ENCODE data around the gene DNAH3. TPM values are rescaled to one million over a fixed set of nuclear protein-coding genes. Genes with fewer than 3 reads are reported as not detected.
"Not testable (repeated sequence)": the region's sequence is repeated elsewhere in the genome, so short reads cannot be mapped to it uniquely, and the experiment has no call there.

Gene DNAH3
- total RNA-seq, 1 experiment from 2014 or later = 0.24 TPM

DNA sequence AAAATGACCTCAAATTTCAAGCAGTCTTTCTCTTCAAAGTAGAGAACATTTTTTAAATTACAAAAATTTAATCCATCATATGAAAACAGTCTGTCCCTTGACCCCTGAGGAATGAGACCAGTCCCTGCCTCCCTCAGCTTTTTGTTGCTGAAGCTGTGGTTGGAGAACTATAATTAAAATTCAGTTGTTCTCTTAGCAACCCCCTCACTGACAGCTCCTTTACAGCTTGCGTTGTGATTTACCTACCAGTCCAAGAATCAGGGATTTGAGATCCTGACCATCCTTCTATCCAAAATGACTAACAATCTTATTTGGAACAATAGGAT, 220.3 kb downstream of the DNAH3 start:
- no peak overlapping the region for H2BK20ac ChIP-seq (ENCODE audit: low read depth, low read length, poor library complexity, severe bottlenecking)
- H3K23ac ChIP-seq (ENCODE audit: insufficient read length, low read depth, low read length) = no peak overlapping the region
- H3K79me2 ChIP-seq (ENCODE audit: insufficient read depth, low read length) = no peaks in the 10 kb centered on the region
- H3K27me3 ChIP-seq (ENCODE audit: insufficient read depth, low read length) = no peaks in the 10 kb centered on the region
- no peak overlapping the region for H2AK5ac ChIP-seq (ENCODE audit: insufficient read length, low read length)
- no peaks in the 10 kb centered on the region; a peak in 1 of 7 replicates for H3K36me3 Mint-ChIP-seq (ENCODE audit: insufficient read depth in 1 of 3, low read depth in 3 of 3)
- H2BK120ac ChIP-seq (ENCODE audit: low read depth, low read length, poor library complexity, severe bottlenecking) = no peak overlapping the region
- H3K4ac ChIP-seq (ENCODE audit: low read depth, low read length) = no peak overlapping the region
- H3K4me3 Mint-ChIP-seq = no peak overlapping the region
- no peaks in the 10 kb centered on the region for H3K9me3 Mint-ChIP-seq
- no peaks in the 10 kb centered on the region; the same call in 1 of the 2 replicates for H3K4me1 ChIP-seq (ENCODE audit: insufficient read depth, low read length)
- no peak overlapping the region for H3K56ac ChIP-seq (ENCODE audit: insufficient read length, low read depth, low read length)
- no peaks in the 10 kb centered on the region for H3K9me3 ChIP-seq (ENCODE audit: control insufficient read depth, low read depth, low read length)
- H4K5ac ChIP-seq (ENCODE audit: insufficient read length, low read depth, low read length) = no peak overlapping the region
- H4K91ac ChIP-seq (ENCODE audit: insufficient read length, low read depth, low read length) = no peak overlapping the region
- no peaks in the 10 kb centered on the region for H3K27me3 Mint-ChIP-seq (ENCODE audit: low read depth)
- H3K4me1 Mint-ChIP-seq = peaks cover 4 to 7% of the 10 kb centered on the region in 2 experiments; a peak in 3 of 4 replicates
- H4K8ac ChIP-seq (replicated peaks; ENCODE audit: insufficient read length, low read depth, low read length) = no peak overlapping the region
- H2BK5ac ChIP-seq (ENCODE audit: insufficient read length, low read length) = no peak overlapping the region
- no peak overlapping the region for H3K9ac ChIP-seq (ENCODE audit: extremely low read depth, insufficient read length, low read length)
- no peak overlapping the region for H2BK12ac ChIP-seq (ENCODE audit: insufficient read length, low read depth, low read length)
- no peak for DNase-seq
- H3K4me2 ChIP-seq (ENCODE audit: insufficient read depth, insufficient read length, low read length) = no peak overlapping the region
- no peaks in the 10 kb centered on the region for H4K20me1 ChIP-seq (ENCODE audit: control insufficient read depth, insufficient read depth, insufficient read length)
- no peak overlapping the region for H3T11ph ChIP-seq (ENCODE audit: low read length)
- H3K14ac ChIP-seq (ENCODE audit: insufficient read depth, low read length) = no peak overlapping the region
- TF ChIP-seq, protein P1, sequence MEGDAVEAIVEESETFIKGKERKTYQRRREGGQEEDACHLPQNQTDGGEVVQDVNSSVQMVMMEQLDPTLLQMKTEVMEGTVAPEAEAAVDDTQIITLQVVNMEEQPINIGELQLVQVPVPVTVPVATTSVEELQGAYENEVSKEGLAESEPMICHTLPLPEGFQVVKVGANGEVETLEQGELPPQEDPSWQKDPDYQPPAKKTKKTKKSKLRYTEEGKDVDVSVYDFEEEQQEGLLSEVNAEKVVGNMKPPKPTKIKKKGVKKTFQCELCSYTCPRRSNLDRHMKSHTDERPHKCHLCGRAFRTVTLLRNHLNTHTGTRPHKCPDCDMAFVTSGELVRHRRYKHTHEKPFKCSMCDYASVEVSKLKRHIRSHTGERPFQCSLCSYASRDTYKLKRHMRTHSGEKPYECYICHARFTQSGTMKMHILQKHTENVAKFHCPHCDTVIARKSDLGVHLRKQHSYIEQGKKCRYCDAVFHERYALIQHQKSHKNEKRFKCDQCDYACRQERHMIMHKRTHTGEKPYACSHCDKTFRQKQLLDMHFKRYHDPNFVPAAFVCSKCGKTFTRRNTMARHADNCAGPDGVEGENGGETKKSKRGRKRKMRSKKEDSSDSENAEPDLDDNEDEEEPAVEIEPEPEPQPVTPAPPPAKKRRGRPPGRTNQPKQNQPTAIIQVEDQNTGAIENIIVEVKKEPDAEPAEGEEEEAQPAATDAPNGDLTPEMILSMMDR (conservative IDR thresholded peaks at IDR 0.05) = no peak
- no CpG with 5 or more reads among the region's 1 CpG for WGBS (ENCODE audit: extremely low coverage, insufficient read length, low lambda C conversion rate)
- H2AFZ ChIP-seq (ENCODE audit: low read length) = no peak overlapping the region
- no peaks in the 10 kb centered on the region for H3K79me1 ChIP-seq (ENCODE audit: insufficient read depth, low read depth, low read length, poor library complexity, severe bottlenecking)
- H3K23me2 ChIP-seq (ENCODE audit: insufficient read length, low read depth, low read length, poor library complexity, severe bottlenecking) = no peaks in the 10 kb centered on the region
- no peak overlapping the region for H2BK15ac ChIP-seq (ENCODE audit: low read depth, low read length)
- H3K27ac ChIP-seq (ENCODE audit: insufficient read length, low read depth, low read length) = no peak overlapping the region
- H3K18ac ChIP-seq (ENCODE audit: insufficient read length, low read depth, low read length) = no peak overlapping the region
- no peak overlapping the region for H3K27ac Mint-ChIP-seq

DNA sequence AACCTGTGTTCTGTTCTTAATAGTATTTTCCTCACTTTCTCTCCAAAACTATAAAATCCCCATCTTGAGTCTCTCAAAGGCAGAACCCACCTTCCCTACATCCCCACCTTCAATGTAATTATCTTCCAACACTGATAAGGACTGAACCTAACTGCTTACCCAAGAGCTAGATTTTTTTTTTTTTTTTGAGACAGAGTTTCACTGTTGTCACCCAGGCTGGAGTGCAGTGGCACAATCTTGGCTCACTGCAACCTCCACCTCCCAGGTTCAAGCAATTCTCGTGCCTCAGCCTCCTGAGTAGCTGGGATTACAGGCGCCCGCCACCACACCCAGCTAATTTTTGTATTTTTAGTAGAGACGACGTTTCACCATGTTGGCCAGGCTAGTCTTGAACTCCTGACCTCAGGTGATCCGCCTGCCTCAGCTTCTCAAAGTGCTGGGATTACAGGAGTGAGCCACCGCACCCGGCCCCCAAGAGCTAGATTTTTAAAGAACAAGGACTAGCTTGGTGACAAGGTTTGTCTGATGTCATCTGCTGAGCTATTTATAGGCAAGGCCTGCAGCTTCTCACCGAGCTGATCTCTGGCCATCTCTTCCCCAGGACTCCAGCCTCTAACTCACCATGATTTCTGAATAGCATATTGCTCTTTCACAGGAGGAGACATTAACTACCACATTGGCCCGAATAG, 220.8 kb downstream of the DNAH3 start:
- H3K27ac ChIP-seq (ENCODE audit: insufficient read length, low read depth, low read length); H3T11ph ChIP-seq (ENCODE audit: low read length); H3K36me3 Mint-ChIP-seq (ENCODE audit: insufficient read depth in 1 of 3, low read depth in 3 of 3); H3K27me3 ChIP-seq (ENCODE audit: insufficient read depth, low read length); H2BK120ac ChIP-seq (ENCODE audit: low read depth, low read length, poor library complexity, severe bottlenecking); H3K27ac Mint-ChIP-seq; H3K56ac ChIP-seq (ENCODE audit: insufficient read length, low read depth, low read length); H3K79me1 ChIP-seq (ENCODE audit: insufficient read depth, low read depth, low read length, poor library complexity, severe bottlenecking); H2AFZ ChIP-seq (ENCODE audit: low read length); H4K8ac ChIP-seq (replicated peaks; ENCODE audit: insufficient read length, low read depth, low read length); H2BK20ac ChIP-seq (ENCODE audit: low read depth, low read length, poor library complexity, severe bottlenecking); H2AK5ac ChIP-seq (ENCODE audit: insufficient read length, low read length); H2BK15ac ChIP-seq (ENCODE audit: low read depth, low read length); H3K79me2 ChIP-seq (ENCODE audit: insufficient read depth, low read length); H3K4me2 ChIP-seq (ENCODE audit: insufficient read depth, insufficient read length, low read length); H2BK5ac ChIP-seq (ENCODE audit: insufficient read length, low read length); H4K91ac ChIP-seq (ENCODE audit: insufficient read length, low read depth, low read length); H3K18ac ChIP-seq (ENCODE audit: insufficient read length, low read depth, low read length); H3K4me3 Mint-ChIP-seq; H3K23ac ChIP-seq (ENCODE audit: insufficient read length, low read depth, low read length); H4K5ac ChIP-seq (ENCODE audit: insufficient read length, low read depth, low read length); H2BK12ac ChIP-seq (ENCODE audit: insufficient read length, low read depth, low read length); H4K20me1 ChIP-seq (ENCODE audit: control insufficient read depth, insufficient read depth, insufficient read length); H3K9me3 ChIP-seq (ENCODE audit: control insufficient read depth, low read depth, low read length); H3K23me2 ChIP-seq (ENCODE audit: insufficient read length, low read depth, low read length, poor library complexity, severe bottlenecking); H3K14ac ChIP-seq (ENCODE audit: insufficient read depth, low read length); H3K4me1 Mint-ChIP-seq; H3K9me3 Mint-ChIP-seq; H3K27me3 Mint-ChIP-seq (ENCODE audit: low read depth); H3K4me1 ChIP-seq (ENCODE audit: insufficient read depth, low read length); H3K9ac ChIP-seq (ENCODE audit: extremely low read depth, insufficient read length, low read length); H3K4ac ChIP-seq (ENCODE audit: low read depth, low read length); DNase-seq: not testable (repeated sequence)
- WGBS (ENCODE audit: extremely low coverage, insufficient read length, low lambda C conversion rate) = no CpG with 5 or more reads among the region's 10 CpGs

All from H9 (cell line).